Activated CD8-positive, alpha-beta memory T cell treated with anti-CD3 and anti-CD28 coated beads for 24 hours (primary cell): ENCODE results near the gene ZNF638.
A peak's percentile ranks its signal among the peaks of the same experiment; 100 is the strongest.

Experiments used
- DNase-seq: peaks from one replicate; pipeline ENCODE4 v3.0.0-alpha.2; 2020

Gene ZNF638

GRCh38 chr2:71457923-71458322, 126.3 kb downstream of the ZNF638 start:
- no peak for DNase-seq

DNA sequence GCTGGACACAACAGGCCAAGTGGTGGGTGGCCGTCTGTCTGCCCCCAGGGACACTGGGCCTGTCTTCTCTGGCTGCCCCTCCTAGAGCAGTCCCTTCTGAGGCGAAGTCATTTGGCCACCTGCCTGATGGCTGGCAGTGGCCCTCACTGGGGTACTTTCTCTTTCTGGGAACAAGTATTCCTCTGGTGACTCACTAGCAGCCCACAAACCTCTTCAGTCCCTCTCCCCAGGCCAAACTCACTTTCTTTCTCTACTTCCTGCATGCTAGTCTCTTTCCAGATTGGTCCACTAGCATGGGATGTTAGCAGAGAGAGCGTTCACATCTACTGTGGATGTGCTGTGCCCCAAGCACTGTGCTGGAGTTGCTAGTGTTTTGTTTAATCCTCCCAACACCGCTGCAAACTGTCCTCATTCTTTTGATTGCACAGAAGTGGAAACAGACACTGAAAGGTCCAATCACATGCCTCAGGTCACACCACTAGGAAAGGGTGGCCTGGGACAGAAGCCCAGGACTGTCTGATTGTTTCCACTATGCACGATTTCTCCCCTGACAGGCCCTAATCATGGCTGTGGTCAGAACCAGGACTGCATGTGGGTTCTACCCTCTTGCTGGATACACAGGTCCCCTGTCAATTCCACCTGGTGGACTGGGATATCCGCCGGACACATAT, 127.0 kb downstream of the ZNF638 start:
- no peak for DNase-seq

DNA sequence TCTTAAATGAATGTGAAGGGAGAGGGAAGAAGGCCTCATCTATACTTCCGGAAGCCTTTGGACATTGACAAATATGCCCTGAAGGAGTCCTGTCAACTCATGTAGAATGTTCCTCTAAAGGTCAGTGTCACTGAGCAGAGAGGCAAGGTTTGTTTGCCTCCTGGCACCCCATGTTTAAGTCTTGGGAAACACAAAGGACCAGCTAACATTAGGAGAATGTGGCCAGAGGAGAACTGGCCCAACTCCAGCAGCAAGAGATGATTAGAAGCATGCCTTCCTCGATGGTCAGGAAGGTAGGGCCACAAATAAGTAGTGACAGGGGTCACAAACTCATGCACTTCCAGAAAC, 127.5 kb downstream of the ZNF638 start:
- DNase-seq, result no peak

GRCh38 chr2:71460056-71460455, 128.5 kb downstream of the ZNF638 start:
- no peak for DNase-seq

DNA sequence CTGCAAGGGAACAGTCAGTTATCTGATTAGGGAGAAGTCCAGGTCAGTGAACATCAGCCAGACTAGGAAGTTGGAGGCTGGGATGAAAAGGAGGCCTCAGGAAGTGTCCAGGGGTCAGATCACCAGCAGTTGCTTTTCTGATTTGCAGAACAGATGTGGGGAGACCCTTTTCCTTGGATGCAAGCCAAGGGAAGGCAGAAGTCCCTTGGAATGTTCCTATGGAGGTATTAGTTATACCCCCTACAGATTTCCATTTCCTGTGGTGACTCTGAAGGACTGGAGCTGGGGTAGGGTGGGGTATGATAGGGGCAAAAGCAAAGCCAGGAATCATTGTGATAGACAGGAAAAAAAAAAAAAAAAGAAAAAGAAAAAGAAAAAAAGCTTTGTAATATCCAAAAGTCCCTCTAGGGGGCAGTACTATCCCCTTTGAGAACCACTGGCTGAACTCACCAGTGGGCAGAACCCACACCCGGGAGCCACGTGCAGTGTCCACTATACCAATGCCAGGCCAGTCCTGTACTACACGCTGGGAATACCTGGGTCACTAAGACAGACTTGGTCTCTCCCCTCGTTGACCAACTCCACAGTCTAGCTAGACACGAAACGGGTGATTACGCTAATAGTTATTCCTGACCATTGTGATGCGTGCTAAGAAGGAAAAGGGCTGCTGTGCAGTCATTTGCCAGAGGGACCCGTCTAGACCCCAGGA, 129.2 kb downstream of the ZNF638 start:
- no peak for DNase-seq

DNA sequence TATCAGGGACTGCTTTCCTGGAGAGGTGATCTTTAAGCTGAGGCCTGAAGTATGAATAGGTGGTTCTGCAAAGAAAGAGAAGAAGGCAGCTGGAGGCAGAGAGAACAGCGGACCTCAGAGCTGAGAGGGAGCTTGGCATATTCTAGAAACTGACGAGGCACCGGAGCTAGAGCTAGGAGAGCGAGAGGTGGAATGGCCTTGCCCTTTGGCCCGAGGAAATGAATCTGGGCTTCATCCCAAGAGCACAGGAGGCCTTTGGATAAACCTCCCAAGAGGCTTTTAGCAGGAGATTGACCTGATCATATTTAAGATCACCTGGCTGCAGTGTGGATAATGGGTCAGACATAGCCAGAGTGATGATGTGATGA, 129.7 kb downstream of the ZNF638 start:
- DNase-seq, result no peak

DNA sequence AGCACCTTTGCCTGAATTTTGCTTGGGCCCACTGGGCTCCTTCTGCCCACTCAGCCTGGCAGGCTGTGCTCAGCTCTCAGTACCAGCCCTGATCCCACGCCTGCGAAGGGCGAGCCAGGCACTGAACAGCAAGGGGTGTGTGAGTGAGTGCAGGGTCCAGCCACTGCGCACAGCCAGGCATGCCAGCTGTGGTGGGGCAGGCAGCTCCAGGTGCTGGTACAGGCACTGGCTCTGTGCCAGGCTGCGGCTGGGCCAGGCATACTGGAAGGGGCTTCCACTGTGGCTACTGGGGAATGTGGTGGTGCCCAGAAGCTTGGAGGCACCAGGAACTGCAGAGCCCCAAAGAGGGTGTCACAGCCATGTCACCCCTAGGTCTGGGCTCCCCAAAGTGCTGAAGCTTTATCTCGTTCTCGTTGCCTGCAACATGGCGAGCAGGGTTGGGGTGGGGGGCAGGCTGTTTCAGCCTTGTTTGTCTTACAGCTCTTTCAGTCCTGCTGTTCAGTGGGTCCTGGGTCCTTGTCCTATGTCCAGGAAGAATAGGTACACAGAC, 130.5 kb downstream of the ZNF638 start:
- DNase-seq, result no peak

- peak; percentile 44 for DNase-seq
Measured at GRCh38 chr2:71462641-71463341, 131.2 kb downstream of the ZNF638 start.

DNA sequence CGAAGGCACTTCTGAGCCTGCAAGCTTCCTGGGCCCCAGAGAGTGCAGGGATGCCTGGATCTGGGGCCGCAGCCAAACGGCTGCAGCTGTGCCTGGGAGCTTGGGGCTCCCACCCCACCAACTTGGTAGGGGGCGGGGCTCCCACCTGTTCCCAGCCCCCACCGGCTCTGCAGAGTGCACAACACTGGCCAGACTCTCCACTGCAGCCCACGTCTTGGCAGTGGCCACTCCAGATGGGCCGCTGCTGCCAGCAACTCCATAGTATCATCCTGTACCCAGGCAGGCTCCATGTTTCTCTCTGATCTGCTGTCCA, 131.7 kb downstream of the ZNF638 start:
- DNase-seq, result no peak

DNA sequence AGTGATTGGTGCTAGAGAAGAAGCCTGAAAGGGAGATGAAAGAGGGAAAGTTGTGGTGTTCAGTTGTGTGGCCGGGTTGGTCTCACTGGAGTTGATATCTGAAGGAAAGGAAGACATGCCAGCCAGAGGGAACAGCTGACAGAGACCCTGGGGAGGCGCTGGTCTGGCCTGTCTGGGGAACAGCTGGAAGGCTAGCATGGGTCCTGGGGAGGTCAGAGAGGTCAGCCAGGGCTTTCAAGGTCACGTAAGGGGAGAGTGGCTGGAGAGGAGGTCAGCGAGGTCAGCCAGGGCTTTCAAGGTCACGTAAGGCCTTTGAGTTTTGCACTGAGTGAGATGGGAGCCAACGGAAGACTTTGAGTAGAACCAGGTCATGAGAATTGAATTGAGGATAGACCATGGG, 132.8 kb downstream of the ZNF638 start:
- no peak for DNase-seq

DNA sequence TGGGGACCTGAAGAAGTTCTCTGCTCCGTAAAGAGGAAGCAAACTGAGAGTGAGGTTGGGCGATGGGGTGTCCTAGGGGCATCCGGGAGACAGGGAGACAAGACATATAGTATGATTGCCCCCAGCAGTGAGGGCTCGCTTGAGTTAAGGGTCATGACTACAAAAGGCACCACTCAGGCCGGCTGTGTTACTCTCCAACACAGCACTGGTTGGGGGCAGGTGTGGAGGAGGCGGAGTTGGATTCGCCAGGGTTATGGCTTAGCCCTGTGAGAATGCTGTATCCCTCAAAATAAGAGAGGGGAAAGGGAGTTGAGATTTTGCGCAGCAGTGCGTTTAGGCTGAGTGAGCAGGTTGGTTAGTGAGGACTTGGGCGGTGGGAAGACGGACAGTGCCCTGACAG, 133.8 kb downstream of the ZNF638 start:
- DNase-seq, result no peak

DNA sequence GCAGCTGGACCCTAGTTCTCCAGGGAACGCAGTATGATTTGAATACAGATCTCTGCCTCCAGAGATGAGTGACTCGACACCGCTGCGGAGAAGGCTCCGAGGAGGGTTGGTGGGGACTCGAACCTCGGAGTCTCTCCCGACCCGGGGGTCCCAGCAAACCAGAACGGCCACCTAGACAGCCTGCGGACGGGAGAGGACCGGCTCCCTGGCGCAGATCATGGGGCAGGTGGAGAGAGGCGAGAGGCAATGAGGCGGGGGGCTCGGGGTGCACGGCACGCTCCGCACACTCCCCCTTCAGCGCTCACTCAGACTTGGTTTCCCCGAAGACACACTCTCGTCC, 134.3 kb downstream of the ZNF638 start:
- no peak for DNase-seq

DNA sequence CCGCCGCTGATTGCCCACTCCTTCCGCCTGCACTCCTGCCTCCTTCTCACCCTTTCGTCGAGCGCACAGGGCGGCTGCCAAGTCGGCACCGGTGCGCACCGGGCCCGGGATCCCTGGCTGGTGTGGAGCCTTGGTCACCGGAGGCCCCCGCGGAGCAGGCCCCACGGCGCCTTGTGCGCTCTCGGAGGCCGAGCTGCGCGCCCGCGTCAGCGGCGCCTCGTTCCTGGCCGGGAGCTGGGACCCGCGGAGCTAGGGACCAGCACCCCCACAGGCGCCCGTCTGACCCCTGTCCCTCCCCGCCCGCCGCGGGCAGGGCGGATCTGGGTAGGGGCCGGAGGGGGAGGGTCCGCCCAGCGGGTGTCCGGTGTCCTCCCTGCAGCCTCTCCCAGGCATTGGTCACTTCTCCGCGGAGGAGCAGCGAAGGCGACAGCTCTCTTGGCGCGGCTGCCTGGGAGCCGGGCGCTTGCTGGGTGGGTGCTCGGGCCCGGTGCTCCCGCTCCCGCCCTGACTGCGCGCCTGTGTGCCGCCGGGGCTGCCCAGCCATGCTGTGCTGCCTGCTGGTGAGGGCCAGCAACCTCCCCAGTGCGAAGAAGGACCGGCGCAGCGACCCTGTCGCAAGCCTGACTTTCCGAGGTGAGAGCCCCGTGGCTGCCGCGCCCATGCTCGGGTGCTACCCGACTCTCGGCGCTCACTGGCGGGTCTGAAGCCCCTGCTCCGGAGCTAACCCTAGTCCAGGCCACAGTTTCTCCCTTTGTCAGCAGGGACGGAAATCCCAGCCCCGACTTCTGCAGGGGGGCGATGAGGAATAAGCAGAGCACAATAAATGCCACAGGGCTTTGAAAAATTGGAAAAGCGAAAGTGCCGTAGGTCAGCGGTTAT, 135.0 kb downstream of the ZNF638 start:
- DNase-seq, result peak; percentile 64

GRCh38 chr2:71467180-71467815, 135.7 kb downstream of the ZNF638 start:
- no peak for DNase-seq

DNA sequence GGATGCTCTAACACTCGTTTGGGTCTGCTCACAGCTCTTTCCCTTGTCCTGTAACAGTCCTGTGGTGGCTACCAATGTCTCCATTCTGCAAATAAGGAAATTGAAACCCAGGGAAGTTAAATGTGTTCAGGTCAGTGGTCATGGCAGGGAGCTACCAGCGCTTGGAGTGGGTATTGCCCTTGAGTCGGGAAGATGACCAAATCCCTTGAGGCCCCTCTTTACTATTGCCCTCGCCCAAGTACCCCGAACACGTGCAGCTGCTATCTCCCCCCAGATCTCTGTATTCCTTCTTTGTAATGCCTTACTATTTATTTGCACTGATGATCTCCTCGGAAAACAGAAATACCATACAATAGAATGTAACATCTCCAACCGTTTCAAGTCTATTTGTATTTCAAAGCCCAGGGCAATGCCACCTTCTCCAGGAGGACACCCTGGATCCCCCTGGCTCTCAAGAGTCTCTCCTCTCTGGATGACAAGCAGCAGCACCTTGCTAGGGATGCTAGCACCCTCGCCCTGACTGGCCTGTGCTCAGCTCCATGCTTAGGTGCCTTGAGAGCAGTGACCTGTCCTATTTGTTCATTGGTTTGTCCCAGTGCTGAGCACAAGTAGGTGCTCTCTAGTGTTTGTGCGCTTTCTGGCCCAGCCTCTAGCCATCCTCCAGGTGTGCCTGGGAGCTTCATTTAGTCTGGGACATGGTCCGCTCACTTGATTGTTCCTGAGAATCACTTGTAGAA, 136.9 kb downstream of the ZNF638 start:
- no peak for DNase-seq

DNA sequence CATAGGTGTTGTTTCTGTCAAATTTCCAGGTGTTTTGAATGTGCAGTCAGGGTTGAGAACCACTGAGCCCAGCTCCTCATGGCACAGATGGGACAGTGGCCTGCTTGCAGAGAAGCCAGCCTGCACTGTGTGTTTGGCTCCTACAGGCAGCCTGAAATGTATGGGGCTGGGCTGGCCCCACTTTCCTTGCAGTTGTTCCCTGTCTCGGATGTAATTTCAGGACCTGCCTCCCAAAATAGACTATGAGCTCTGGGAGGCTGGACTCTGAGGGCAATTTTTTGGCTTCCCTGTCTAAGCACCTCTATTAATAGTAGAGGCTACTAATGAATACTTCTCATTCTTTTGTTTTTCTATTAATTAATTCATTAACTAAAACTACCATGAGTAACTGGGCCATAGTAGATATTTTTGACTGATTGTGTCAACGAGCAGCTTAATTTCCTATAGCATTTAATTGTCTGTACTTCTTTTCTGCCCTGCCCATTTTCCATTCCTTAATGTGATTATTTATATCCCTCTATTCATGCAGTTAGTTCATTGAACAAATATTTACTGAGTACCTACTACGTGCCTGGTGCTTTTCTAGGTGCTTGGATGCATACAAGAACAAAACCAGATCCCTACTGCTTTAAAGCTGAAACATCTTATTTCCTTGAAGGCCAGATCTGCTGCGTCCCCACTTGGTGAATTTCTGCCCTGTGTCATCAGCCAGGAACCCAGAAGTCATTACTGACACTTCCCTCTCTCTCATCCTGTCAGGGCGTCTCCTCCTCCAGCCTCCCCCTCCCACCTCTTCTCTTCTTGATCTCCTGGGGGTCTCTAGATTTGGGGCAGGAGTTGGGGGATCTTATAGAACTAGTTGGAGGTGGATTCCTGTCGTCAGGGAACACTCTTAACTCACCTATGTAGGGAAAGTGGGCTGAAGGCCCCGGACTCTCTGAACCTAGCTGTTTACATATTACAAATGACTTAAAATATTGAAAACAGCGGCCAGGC, 138.1 kb downstream of the ZNF638 start:
- DNase-seq, result no peak

GRCh38 chr2:71471276-71471675, 139.7 kb downstream of the ZNF638 start:
- DNase-seq, result no peak

- no peak for DNase-seq
Measured at GRCh38 chr2:71472019-71472418, 140.4 kb downstream of the ZNF638 start.

DNA sequence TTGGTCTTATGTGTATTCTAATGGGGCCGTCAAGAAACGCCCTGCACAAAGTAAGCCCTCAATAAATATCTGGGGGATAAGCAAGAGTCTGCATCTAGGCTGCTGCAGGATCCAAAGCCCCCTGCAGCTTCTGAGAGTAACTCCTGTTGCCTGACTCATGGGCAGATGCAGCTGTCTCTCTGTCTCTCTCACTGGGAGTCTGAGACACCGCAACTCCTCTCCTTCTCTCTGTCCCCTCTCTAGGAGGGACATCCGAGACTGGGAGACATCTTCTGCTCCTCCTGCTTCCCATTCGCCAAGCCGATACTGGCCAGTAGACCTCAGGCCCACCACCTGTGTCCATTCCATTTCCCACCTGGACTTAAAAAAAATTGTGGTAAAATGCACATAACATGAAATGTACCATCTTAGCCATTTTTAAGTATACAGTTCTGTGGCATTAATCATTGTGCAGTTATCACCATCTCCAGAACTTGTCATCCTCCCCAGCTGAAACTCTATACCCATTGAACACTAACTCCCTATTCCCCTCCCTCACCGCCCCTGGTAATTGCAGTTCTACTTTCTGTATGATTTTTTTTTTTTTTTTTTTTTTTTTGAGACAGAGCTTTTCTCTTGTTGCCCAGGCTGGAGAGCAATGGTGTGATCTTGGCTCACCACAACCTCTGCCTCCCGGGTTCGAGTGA, 141.9 kb downstream of the ZNF638 start:
- no peak for DNase-seq

DNA sequence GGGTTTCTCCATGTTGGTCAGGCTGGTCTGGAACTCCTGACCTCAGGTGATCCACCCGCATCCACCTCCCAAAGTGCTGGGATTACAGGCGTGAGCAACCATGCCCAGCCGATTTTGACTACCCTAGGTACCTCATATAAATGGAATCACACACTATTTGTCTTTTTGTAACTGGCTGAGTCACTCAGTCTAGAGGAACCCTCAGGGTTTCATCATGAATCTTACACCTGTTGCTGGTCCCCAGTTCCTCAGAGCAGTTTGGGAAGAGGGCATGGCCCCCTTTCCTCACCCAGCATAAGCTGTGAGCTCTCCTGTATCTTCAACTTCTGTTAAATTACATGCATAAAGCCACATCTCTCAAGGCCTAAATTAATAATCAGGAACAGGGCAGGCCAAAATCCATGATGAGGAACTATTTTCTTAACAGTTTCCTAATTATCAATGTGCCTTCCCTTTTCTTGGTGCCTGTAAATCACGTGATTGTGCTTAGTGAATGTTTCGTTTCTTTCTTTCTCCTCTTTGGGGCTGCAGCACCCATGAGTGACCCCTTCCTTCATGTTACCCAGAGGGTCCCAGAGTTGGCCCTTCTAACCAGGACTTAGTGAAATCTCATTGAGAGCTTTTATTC, 142.6 kb downstream of the ZNF638 start:
- no peak for DNase-seq
